ENCODE results near the gene RAD51D.
"Not testable (repeated sequence)": the region's sequence is repeated elsewhere in the genome, so short reads cannot be mapped to it uniquely, and the experiment has no call there.

Gene RAD51D

DNA sequence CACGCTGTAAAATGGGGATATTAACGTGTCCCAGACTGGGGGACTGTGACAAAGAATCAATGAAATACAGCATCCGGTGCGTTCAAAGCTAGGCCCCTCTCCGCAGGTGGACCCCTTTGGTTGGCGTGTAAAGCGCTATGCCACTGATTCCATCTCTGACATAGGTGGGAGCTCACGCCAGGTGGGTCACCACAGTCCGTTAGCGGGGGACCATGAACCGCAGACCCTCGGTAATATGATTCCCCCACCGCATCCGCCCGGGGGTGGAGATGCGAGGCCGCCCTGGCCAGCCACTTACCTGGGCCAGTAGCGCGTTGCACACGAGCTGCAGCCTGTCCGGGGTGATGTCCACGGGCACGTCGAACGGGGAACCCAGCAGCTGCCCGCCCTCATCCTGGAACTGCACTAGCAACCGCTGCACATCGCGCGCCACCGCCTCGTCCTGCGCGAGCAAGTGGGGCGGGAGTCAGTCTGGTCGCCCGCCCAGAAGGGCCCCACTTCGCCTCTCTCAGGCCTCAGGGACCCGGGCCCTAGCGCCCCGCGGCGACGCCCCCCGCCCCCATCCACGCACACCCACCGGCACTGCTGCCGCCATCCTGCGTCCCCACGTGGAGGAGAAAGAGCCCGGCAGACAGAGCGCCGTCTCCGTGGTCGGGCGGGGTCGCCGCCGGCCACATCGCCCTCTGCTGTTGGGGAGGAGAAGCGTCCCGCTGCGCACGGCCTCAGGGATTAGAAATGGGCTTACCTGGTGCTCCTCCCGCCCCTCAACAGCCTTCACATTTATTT lies 22.2 kb upstream of the RAD51D start, which contains the start of gene NLE1:
Gene NLE1, minus strand, starts transcription at position 623 of the 786 bp plus-strand sequence. Its CDS starts 28 bp downstream, at position 595.
- DNase-seq = peak; percentile 95

GRCh38 chr17:35138218-35138617 lies 18.6 kb upstream of the RAD51D start:
- no peak for DNase-seq

GRCh38 chr17:35135322-35135721 lies 15.7 kb upstream of the RAD51D start:
- DNase-seq = no peak

GRCh38 chr17:35132816-35133550 lies 13.3 kb upstream of the RAD51D start:
- no peak for DNase-seq

GRCh38 chr17:35132099-35132498 lies 12.4 kb upstream of the RAD51D start:
- DNase-seq = no peak

- DNase-seq = no peak
Measured at GRCh38 chr17:35130392-35130791, 10.7 kb upstream of the RAD51D start.

DNA sequence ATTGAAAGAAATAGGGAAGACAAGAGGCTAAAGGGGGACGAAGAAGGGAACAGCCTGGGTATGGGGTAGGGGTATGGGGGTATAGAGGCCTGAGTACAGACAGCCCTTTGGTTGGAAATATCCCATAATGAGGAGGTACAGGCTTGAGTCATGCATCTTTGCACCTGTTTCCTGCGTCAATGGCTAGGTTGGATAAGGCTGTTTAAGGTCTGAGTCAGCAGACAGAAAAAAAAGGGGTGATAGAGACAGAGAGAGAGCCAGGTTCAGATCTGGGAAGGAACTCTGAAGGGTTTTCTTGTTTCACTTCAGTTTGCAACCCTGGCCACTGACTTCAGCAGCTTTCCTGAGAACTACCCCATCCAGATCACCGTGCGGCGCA lies 10.3 kb upstream of the RAD51D start:
- no peak for DNase-seq

DNA sequence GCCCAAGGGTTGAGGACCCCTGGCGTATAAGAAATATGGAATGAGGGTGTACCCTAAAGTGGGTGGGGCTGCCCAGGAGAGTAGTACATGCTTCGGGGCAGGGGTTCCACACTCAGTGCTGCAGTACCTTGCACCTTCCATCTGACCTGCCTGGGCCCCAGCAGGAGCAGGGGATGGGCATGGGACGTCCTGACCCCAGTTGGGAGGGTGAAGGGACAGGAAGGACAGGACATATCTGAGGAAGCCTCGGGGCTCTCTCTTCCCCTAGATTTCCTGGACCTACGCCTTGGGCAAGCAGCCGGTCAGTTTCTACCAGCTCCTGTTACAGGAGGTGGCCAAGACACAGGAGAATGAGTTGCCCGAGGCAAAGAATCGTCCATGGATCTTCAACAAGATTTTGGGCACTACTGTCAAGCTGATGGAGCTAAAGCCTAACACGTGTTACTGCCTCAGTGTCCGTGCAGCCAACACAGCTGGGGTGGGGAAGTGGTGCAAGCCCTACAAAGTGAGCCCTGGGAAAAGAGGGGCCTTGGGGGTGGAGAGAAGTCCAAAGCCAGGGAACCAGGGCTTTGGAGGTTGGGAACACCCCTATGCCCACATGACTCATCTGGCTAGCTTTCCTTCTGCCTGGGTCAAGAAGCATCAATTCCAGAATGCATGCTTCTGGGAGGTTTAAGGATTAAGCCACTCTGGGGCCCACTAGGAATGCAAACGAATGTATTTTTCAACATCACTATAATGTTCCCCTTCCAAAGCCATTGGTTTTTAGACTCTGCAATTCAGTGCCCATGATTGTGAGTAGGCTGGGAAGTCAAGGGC lies 9.7 kb upstream of the RAD51D start:
- DNase-seq = no peak

GRCh38 chr17:35127751-35128514 lies 8.3 kb upstream of the RAD51D start:
- DNase-seq = no peak

- DNase-seq = no peak
Measured at GRCh38 chr17:35121315-35121714, 1.7 kb upstream of the RAD51D start, which contains the start of gene FNDC8. Gene FNDC8, plus strand, starts transcription at chr17:35121615. Its CDS starts 79 bp downstream, at chr17:35121694.

GRCh38 chr17:35117984-35118383 lies 1.7 kb downstream of the RAD51D start:
- no peak for DNase-seq

DNA sequence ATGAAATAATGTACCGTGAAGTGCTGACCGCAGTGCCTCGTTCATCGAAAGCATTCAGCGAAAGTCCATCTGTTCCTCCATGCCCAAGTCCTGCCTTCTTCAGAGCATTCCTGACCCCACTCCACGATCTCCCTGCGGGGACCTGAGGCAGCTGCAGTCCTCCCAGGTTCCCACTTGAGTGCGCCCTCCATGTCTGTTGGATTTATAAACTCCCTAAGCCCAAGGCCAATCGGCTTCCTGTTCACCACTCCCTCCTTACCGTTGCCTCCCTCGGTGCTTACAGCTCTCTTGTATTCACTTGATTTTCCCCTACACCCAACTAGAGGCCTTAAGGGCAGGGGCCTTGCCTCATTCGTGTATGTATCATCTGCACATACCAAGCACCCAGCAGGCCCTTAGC lies 2.8 kb downstream of the RAD51D start:
- no peak for DNase-seq

DNA sequence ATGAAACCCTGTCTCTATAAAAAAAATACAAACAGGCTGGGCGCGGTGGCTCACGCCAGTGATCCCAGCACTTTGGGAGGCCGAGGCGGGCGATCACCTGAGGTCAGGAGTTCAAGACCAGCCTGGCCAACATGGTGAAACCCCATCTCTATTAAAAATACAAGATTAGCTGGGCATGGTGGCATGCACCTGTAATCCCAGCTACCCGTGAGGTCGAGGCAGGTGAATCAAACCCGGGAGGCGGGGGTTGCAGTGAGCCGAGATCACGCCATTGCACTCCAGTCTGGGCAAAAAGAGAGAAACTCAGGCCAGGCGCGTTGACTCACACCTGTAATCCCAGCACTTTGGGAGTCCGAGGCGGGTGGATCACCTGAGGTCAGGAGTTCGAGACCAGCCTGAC lies 8.9 kb downstream of the RAD51D start:
- not testable (repeated sequence) for DNase-seq

GRCh38 chr17:35104844-35105450 lies 14.7 kb downstream of the RAD51D start:
- no peak for DNase-seq

DNA sequence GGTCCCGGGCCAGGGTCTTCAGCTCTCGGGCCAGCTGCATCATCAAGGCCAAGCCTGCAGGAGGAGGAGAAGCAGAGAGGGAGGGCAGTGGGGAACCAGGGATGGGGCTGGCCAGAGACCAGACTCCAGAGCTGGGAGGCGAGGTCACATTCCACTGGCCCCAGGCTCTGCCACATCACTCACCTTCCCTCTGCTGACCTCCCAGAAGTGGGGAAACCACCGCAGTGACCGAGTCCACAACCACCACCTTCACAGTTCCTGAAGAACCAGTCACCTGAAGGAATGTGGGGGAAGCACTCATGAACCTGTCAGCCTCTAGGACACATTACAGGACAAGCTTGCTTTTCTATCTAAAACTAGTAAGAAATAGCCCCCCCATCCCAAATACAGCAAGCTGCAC lies 16.4 kb downstream of the RAD51D start:
- no peak for DNase-seq

GRCh38 chr17:35101725-35102124 lies 17.9 kb downstream of the RAD51D start:
- DNase-seq = no peak

DNA sequence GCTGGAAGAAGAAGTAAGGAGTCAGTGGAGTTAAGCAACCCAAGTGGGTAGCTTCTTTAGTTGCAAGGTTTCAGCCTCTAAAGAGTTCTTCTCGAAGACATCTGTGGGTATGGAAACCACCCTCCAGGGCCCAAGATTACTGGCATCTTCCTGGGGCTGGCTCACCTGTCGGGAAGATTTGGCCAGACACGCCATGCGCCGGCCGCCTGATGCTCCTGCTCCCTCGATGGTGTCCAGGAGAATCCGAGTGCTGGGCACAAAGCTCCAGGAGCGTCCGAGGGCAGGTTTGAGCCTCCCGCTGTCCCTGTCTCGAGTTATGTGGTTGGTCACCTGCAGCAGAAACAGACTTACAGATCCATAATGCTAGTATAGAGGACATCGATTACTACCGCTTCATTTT lies 18.6 kb downstream of the RAD51D start:
- DNase-seq = no peak

- no peak for DNase-seq
Measured at GRCh38 chr17:35099908-35100307, 19.8 kb downstream of the RAD51D start.

DNA sequence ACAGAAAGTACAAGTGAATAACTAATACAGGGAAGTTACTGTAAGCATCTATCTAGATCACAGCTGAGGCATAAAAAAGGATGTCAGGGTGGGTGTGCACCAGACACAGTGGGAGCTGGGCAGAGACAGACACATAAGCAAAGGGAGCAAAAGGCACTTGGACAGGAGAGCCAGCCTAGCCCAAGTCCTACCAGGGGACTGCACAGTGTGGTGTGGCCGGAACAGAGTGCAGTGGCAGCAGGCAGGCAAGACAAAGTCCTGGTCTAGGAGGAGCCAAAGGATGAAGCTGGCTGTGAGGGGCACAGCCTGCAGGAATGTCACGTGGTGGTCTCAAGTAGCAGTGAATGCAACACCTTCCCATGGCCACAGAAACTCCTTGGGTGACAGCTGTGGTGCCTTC lies 21.9 kb downstream of the RAD51D start:
- DNase-seq = no peak

DNA sequence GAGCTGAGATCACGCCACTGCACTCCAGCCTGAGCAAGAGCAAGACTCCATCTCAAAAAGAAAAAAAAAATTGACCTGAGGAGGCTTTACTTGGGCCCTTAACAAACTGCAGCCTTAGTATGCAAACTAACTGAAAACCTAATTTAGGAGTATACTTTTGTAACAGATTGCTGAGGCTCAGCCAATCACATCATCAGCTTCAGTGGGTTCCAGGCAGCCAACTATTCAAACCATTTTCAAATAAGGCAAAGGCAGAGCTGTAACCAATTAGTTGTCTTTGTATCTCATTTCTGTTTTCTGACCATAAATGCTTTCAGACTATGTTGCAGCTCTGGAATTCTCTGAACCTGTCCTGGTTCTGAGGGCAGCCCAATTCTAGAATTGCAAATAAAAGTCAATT lies 23.9 kb downstream of the RAD51D start:
- DNase-seq = no peak

- no peak for DNase-seq
Measured at GRCh38 chr17:35094902-35095301, 24.8 kb downstream of the RAD51D start.

DNA sequence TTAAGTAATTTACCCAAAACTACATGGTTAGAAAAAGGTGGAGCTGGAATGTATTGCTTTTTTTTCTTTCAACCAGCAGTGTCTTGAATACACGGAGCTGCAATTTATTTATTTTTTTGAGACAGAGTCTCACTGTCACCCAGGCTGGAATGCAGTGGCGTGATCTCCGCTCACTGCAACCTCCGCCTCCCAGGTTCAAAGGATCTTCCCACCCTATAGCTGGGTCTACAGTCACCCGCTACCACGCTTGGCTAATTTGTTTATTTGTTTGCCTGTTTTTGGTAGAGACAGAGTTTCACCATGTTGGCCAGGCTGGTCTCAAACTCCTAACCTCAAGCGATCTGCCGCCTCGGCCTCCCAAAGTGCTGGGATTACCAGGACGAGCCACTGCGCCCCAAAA lies 29.0 kb downstream of the RAD51D start:
- not testable (repeated sequence) for DNase-seq
